ENCODE measurements around the gene HOXC10.

The HOXC10 gene

GRCh38 chr12:53963434-53964314, 21.3 kb upstream of the HOXC10 start:
- in situ Hi-C loops (cut with HindIII; ENCODE audit: low sequenced_read_pairs) = no loop called here

GRCh38 chr12:53964315-53964713, 20.6 kb upstream of the HOXC10 start:
- in situ Hi-C loops (cut with HindIII; ENCODE audit: low sequenced_read_pairs) = no loop called here

GRCh38 chr12:53965281-53966084, 19.5 kb upstream of the HOXC10 start:
- in situ Hi-C loops (cut with HindIII; ENCODE audit: low sequenced_read_pairs) = no loop called here

- in situ Hi-C loops (cut with HindIII; ENCODE audit: low sequenced_read_pairs) = no loop called here
Observed at GRCh38 chr12:53966085-53966384, 18.9 kb upstream of the HOXC10 start.

GRCh38 chr12:53966385-53967133, 18.4 kb upstream of the HOXC10 start:
- in situ Hi-C loops (cut with HindIII; ENCODE audit: low sequenced_read_pairs) = no loop called here

- in situ Hi-C loops (cut with HindIII; ENCODE audit: low sequenced_read_pairs) = no loop called here
Observed at GRCh38 chr12:53967421-53967925, 17.5 kb upstream of the HOXC10 start.

GRCh38 chr12:53968214-53969127, 16.5 kb upstream of the HOXC10 start:
- in situ Hi-C loops (cut with HindIII; ENCODE audit: low sequenced_read_pairs) = no loop called here

GRCh38 chr12:53969588-53970259, 15.2 kb upstream of the HOXC10 start:
- in situ Hi-C loops (cut with HindIII; ENCODE audit: low sequenced_read_pairs) = no loop called here

- in situ Hi-C loops (cut with HindIII; ENCODE audit: low sequenced_read_pairs) = no loop called here
Observed at GRCh38 chr12:53970451-53970850, 14.5 kb upstream of the HOXC10 start.

GRCh38 chr12:53971129-53971528, 13.8 kb upstream of the HOXC10 start:
- in situ Hi-C loops (cut with HindIII; ENCODE audit: low sequenced_read_pairs) = no loop called here

- in situ Hi-C loops (cut with HindIII; ENCODE audit: low sequenced_read_pairs) = no loop called here
Observed at GRCh38 chr12:53971686-53972085, 13.3 kb upstream of the HOXC10 start.

- in situ Hi-C loops (cut with HindIII; ENCODE audit: low sequenced_read_pairs) = no loop called here
Observed at GRCh38 chr12:53972152-53972702, 12.7 kb upstream of the HOXC10 start.

GRCh38 chr12:53972722-53973235, 12.2 kb upstream of the HOXC10 start, which contains the start of gene HOXC11:
Gene HOXC11 (plus strand): TSS chr12:53973126. CDS start chr12:53973242, 116 bp downstream.
- in situ Hi-C loops (cut with HindIII; ENCODE audit: low sequenced_read_pairs) = no loop called here

- in situ Hi-C loops (cut with HindIII; ENCODE audit: low sequenced_read_pairs) = no loop called here
Observed at GRCh38 chr12:53973236-53974042, 11.5 kb upstream of the HOXC10 start.

- in situ Hi-C loops (cut with HindIII; ENCODE audit: low sequenced_read_pairs) = no loop called here
Observed at GRCh38 chr12:53974084-53975063, 10.6 kb upstream of the HOXC10 start, which contains the start of gene HOTAIR. Gene HOTAIR (minus strand): TSS chr12:53974954.

GRCh38 chr12:53975064-53975471, 9.9 kb upstream of the HOXC10 start:
- in situ Hi-C loops (cut with HindIII; ENCODE audit: low sequenced_read_pairs) = no loop called here

All from DLD1 (cell line).